H9 (cell line): ENCODE measurements around the gene GTPBP4. TPM values are rescaled to one million over a fixed set of nuclear protein-coding genes. Genes with fewer than 3 reads are reported as not detected.

ENCODE experiments used
- DNase-seq: peaks from one replicate; pipeline ENCODE4 v3.0.0-alpha.2; 2017
- H2AFZ ChIP-seq: one replicate; pipeline ENCODE4 v1.6.1; 2013; ENCODE audit warnings: mild to moderate bottlenecking, low read length, control low read depth, moderate library complexity
- H2AK5ac ChIP-seq: 2 replicates; pipeline ENCODE4 v1.6.1; 2013; ENCODE audit warnings: low read length, control low read depth, mixed read lengths; ENCODE audit not compliant: insufficient read length
- H2BK120ac ChIP-seq: one replicate; pipeline ENCODE4 v1.6.1; 2013; ENCODE audit warnings: low read depth, mild to moderate bottlenecking, low read length, control low read depth, inconsistent platforms; ENCODE audit not compliant: poor library complexity, severe bottlenecking
- H2BK12ac ChIP-seq: 2 replicates; pipeline ENCODE4 v1.6.1; 2013; ENCODE audit warnings: low read length, control low read depth, mixed read lengths, low read depth; ENCODE audit not compliant: insufficient read length
- H2BK15ac ChIP-seq: 2 replicates; pipeline ENCODE4 v1.6.1; 2013; ENCODE audit warnings: low read depth, low read length, control low read depth
- H2BK20ac ChIP-seq: one replicate; pipeline ENCODE4 v1.6.1; 2013; ENCODE audit warnings: low read depth, mild to moderate bottlenecking, low read length, control low read depth, inconsistent platforms; ENCODE audit not compliant: poor library complexity, severe bottlenecking
- H2BK5ac ChIP-seq: 2 replicates; pipeline ENCODE4 v1.6.1; 2013; ENCODE audit warnings: low read length, control low read depth, mixed read lengths; ENCODE audit not compliant: insufficient read length
- H3K14ac ChIP-seq: 2 replicates; pipeline ENCODE4 v1.6.1; 2013; ENCODE audit warnings: low read length, control low read depth; ENCODE audit not compliant: insufficient read depth
- H3K18ac ChIP-seq: 2 replicates; pipeline ENCODE4 v1.6.1; 2013; ENCODE audit warnings: low read depth, mild to moderate bottlenecking, mixed read lengths, low read length, control low read depth; ENCODE audit not compliant: insufficient read length
- H3K23ac ChIP-seq: 2 replicates; pipeline ENCODE4 v1.6.1; 2013; ENCODE audit warnings: low read length, control low read depth, mixed read lengths, low read depth; ENCODE audit not compliant: insufficient read length
- H3K23me2 ChIP-seq: 2 replicates; pipeline ENCODE4 v1.6.1; 2013; ENCODE audit warnings: low read depth, mild to moderate bottlenecking, mixed read lengths, low read length, control low read depth; ENCODE audit not compliant: insufficient read length, poor library complexity, severe bottlenecking
- H3K27ac ChIP-seq: 2 replicates; pipeline ENCODE4 v1.5.1; 2013; ENCODE audit warnings: low read length, control low read depth, mixed read lengths, low read depth; ENCODE audit not compliant: insufficient read length
- H3K27me3 ChIP-seq: 2 replicates; pipeline ENCODE4 v1.6.1; 2013; ENCODE audit warnings: low read length, control low read depth, inconsistent platforms; ENCODE audit not compliant: insufficient read depth
- H3K4ac ChIP-seq: 2 replicates; pipeline ENCODE4 v1.6.1; 2013; ENCODE audit warnings: low read depth, mild to moderate bottlenecking, control low read depth, inconsistent platforms, low read length, moderate library complexity
- H3K4me1 ChIP-seq: 2 replicates; pipeline ENCODE4 v1.6.1; 2013; ENCODE audit warnings: low read length, control low read depth, inconsistent platforms; ENCODE audit not compliant: insufficient read depth
- H3K4me2 ChIP-seq: 2 replicates; pipeline ENCODE4 v1.6.1; 2013; ENCODE audit warnings: low read length, control low read depth, mixed read lengths; ENCODE audit not compliant: insufficient read length, insufficient read depth
- H3K56ac ChIP-seq: 2 replicates; pipeline ENCODE4 v1.6.1; 2013; ENCODE audit warnings: low read depth, mild to moderate bottlenecking, mixed read lengths, low read length, control low read depth; ENCODE audit not compliant: insufficient read length
- H3K79me1 ChIP-seq: 2 replicates; pipeline ENCODE4 v1.6.1; 2013; ENCODE audit warnings: low read depth, mild to moderate bottlenecking, moderate library complexity, low read length, control low read depth, inconsistent platforms; ENCODE audit not compliant: insufficient read depth, poor library complexity, severe bottlenecking
- H3K79me2 ChIP-seq: 2 replicates; pipeline ENCODE4 v1.6.1; 2013; ENCODE audit warnings: low read length, control low read depth, inconsistent platforms; ENCODE audit not compliant: insufficient read depth
- H3K9ac ChIP-seq: 2 replicates; pipeline ENCODE4 v1.6.1; 2013; ENCODE audit warnings: low read length, control low read depth, mixed read lengths; ENCODE audit not compliant: insufficient read length; ENCODE audit errors: extremely low read depth
- H3K9me3 ChIP-seq: one replicate; pipeline ENCODE4 v1.6.1; 2013; ENCODE audit warnings: low read depth, low read length, inconsistent platforms; ENCODE audit not compliant: control insufficient read depth
- H3T11ph ChIP-seq: one replicate; pipeline ENCODE4 v1.6.1; 2013; ENCODE audit warnings: mild to moderate bottlenecking, low read length, control low read depth, inconsistent platforms
- H4K20me1 ChIP-seq: one replicate; pipeline ENCODE4 v1.6.1; 2013; ENCODE audit not compliant: control insufficient read depth, insufficient read length, insufficient read depth
- H4K5ac ChIP-seq: 2 replicates; pipeline ENCODE4 v1.6.1; 2013; ENCODE audit warnings: low read depth, mild to moderate bottlenecking, mixed read lengths, low read length, control low read depth; ENCODE audit not compliant: insufficient read length
- H4K8ac ChIP-seq: replicated peaks from 2 replicates; pipeline ENCODE4 v1.6.1; 2013; ENCODE audit warnings: low read length, control low read depth, mixed read lengths, low read depth; ENCODE audit not compliant: insufficient read length
- H4K91ac ChIP-seq: 2 replicates; pipeline ENCODE4 v1.6.1; 2013; ENCODE audit warnings: low read depth, mild to moderate bottlenecking, moderate library complexity, mixed read lengths, low read length, control low read depth; ENCODE audit not compliant: insufficient read length
- H3K27ac Mint-ChIP-seq, 3 experiments: 2 replicates in 2 of 3; 3 replicates in 1 of 3; pipeline ENCODE4 v1.8.0; 2020 to 2021; ENCODE audit warnings: mixed read lengths in 3 of 3, mild to moderate bottlenecking in 1 of 3, moderate library complexity in 1 of 3
- H3K27me3 Mint-ChIP-seq: 2 replicates; pipeline ENCODE4 v1.8.0; 2021; ENCODE audit warnings: low read depth, mild to moderate bottlenecking, moderate library complexity, mixed read lengths
- H3K36me3 Mint-ChIP-seq, 3 experiments: 2 replicates in 2 of 3; 3 replicates in 1 of 3; pipeline ENCODE4 v1.8.0; 2020 to 2021; ENCODE audit warnings: low read depth in 3 of 3, mixed read lengths in 3 of 3; ENCODE audit not compliant: insufficient read depth in 1 of 3
- H3K4me1 Mint-ChIP-seq, 2 experiments: 2 replicates each; pipeline ENCODE4 v1.8.0; 2020; ENCODE audit warnings: mixed read lengths in 2 of 2
- H3K4me3 Mint-ChIP-seq, 2 experiments: 2 replicates in 1 of 2; 3 replicates in 1 of 2; pipeline ENCODE4 v1.8.0; 2020 to 2021; ENCODE audit warnings: mild to moderate bottlenecking in 2 of 2, mixed read lengths in 2 of 2, moderate library complexity in 1 of 2
- H3K9me3 Mint-ChIP-seq, 2 experiments: 2 replicates in 1 of 2; 3 replicates in 1 of 2; pipeline ENCODE4 v1.8.0; 2020; ENCODE audit warnings: mild to moderate bottlenecking in 2 of 2, mixed read lengths in 2 of 2, moderate library complexity in 1 of 2
- WGBS: extraction: QIAGEN DNeasy Blood & Tissue Kit; methylation state at CpG from one replicate; pipeline ENCODE4 v1.1.7; 2013; ENCODE audit warnings: missing lambda C conversion rate, low lambda C conversion rate, mixed read lengths; ENCODE audit not compliant: insufficient read length; ENCODE audit errors: extremely low coverage; 5-methylcytosine and 5-hydroxymethylcytosine counted together
- total RNA-seq: library from RNA; stranded (reverse); gene quantifications from 2 replicates; pipeline ENCODE4 v1.2.1, GENCODE V29; 2021
- TF ChIP-seq, protein P1 (sequence below): fragments of 200-600 bp; sonication (generic); conservative IDR thresholded peaks from 3 replicates; pipeline ENCODE4 v1.8.0; 2021; ENCODE audit warnings: antibody characterized with exemption, mild to moderate bottlenecking

The GTPBP4 gene
- total RNA-seq, 1 experiment from 2014 or later = 134 TPM

DNA sequence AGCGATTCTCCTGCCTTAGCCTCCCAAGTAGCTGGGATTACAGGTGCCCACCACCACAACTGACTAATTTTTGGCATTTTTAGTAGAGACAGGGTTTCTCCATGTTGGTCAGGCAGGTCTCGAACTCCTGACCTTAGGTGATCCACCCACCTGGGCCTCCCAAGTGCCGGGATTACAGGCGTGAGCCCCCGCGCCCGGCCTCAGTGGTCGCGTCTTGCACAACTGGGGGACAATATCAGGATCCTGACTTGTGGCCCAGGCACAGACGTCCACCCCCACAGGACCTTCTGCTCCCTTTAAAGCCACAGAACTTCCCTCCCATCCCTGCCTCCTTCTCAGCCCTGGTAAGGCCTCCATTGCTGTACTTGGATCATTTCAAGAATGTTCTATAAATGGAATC lies 39.9 kb upstream of the GTPBP4 start:
- H3K9me3 ChIP-seq = no peaks in the 10 kb centered on the region
- H3K36me3 Mint-ChIP-seq = no peaks in the 10 kb centered on the region

More for the DNA sequence above, 39.9 kb upstream of the GTPBP4 start:
- Histone ChIP-seq H3K56ac (no peak overlapping the region), H3K23me2 (no peaks in the 10 kb centered on the region), H3K9ac (no peak overlapping the region), H2BK15ac (no peak overlapping the region), H3K79me1 (no peaks in the 10 kb centered on the region), H3T11ph (no peak overlapping the region), H2BK120ac (no peak overlapping the region), H3K27ac (no peak overlapping the region), H4K5ac (no peak overlapping the region), H2AK5ac (no peak overlapping the region), H2BK12ac (no peak overlapping the region), H4K91ac (no peak overlapping the region), H2BK5ac (no peak overlapping the region), H3K23ac (no peak overlapping the region), H3K4ac (no peak overlapping the region), H4K8ac (no peak overlapping the region), H4K20me1 (no peaks in the 10 kb centered on the region), H3K4me2 (no peak overlapping the region), H3K14ac (no peak overlapping the region), H3K79me2 (no peaks in the 10 kb centered on the region), H3K18ac (no peak overlapping the region), H2BK20ac (no peak overlapping the region), H3K27me3 (no peaks in the 10 kb centered on the region), H2AFZ (no peak overlapping the region), H3K4me1 (no peaks in the 10 kb centered on the region)
- peaks cover 20% of the 10 kb centered on the region for H3K27me3 Mint-ChIP-seq
- DNase-seq = no peak
- no peaks in the 10 kb centered on the region for H3K9me3 Mint-ChIP-seq
- no peak overlapping the region for H3K4me3 Mint-ChIP-seq
- no peak overlapping the region for H3K27ac Mint-ChIP-seq
- peaks cover 10% of the 10 kb centered on the region in 2 experiments for H3K4me1 Mint-ChIP-seq
- TF ChIP-seq, protein P1, sequence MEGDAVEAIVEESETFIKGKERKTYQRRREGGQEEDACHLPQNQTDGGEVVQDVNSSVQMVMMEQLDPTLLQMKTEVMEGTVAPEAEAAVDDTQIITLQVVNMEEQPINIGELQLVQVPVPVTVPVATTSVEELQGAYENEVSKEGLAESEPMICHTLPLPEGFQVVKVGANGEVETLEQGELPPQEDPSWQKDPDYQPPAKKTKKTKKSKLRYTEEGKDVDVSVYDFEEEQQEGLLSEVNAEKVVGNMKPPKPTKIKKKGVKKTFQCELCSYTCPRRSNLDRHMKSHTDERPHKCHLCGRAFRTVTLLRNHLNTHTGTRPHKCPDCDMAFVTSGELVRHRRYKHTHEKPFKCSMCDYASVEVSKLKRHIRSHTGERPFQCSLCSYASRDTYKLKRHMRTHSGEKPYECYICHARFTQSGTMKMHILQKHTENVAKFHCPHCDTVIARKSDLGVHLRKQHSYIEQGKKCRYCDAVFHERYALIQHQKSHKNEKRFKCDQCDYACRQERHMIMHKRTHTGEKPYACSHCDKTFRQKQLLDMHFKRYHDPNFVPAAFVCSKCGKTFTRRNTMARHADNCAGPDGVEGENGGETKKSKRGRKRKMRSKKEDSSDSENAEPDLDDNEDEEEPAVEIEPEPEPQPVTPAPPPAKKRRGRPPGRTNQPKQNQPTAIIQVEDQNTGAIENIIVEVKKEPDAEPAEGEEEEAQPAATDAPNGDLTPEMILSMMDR = no peak
- no CpG with 5 or more reads among the region's 10 CpGs for WGBS
